Astrocyte of the spinal cord (primary cell): ENCODE data around the gene NEIL1.
A peak's percentile ranks its signal among the peaks of the same experiment; 100 is the strongest.
"Not testable (repeated sequence)": the region's sequence is repeated elsewhere in the genome, so short reads cannot be mapped to it uniquely, and the experiment has no call there.

Experiments
- DNase-seq: peaks from one replicate; pipeline ENCODE4 v3.0.0; 2011; ENCODE audit warnings: low read depth, low spot score
- H3K4me3 ChIP-seq: 2 replicates; pipeline ENCODE4 v1.5.1; 2011; ENCODE audit warnings: low read depth, mild to moderate bottlenecking, low read length, moderate library complexity
- in situ Hi-C: cut with HindIII; loops from 2 replicates; pipeline ENCODE4 v1.10.0; 2017; ENCODE audit warnings: low sequenced_read_pairs
- TF ChIP-seq, protein P1 (sequence below): IDR thresholded peaks from 2 replicates; pipeline ENCODE4 v1.5.1; 2012; ENCODE audit warnings: low read depth, mild to moderate bottlenecking, low read length, inconsistent platforms

Gene NEIL1

DNA sequence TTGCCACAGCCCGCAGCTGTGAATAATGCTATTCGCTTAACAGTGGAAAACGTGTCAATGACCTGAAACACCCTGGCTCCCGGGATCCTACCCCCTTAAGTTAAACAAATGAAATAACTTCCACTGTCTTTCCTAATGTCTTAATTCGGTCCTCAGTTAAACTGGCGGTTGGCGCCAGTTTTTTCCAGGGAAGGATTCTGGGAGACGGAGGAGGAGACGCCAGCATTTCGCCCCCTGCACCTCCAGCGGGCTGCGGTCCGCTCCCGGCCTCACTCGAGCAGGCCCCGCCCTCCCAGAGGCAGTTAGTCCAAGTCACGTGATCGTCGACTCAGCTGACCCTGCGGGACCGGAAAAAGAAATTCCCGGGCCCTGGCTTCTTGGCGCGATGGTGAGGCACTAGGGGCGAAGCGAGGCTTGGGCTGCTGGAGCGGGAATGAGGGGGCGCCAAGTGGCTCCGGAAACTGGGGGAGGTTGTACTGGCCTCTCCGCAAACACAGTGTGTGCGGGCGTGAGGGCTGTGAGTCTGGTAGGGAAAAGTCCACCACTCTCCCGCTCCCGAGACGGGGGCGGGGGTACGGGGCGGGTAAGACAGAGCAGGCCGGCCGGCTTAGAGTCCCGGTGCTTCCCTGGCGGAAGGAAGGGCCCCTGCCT is 11.0 kb upstream of the NEIL1 start, which contains the start of gene COMMD4:
Gene COMMD4, plus strand, starts transcription at position 359 of the 651 bp plus-strand sequence. Its CDS starts 27 bp downstream, at position 386.
- peak; percentile 93 for DNase-seq
- TF ChIP-seq, protein P1, sequence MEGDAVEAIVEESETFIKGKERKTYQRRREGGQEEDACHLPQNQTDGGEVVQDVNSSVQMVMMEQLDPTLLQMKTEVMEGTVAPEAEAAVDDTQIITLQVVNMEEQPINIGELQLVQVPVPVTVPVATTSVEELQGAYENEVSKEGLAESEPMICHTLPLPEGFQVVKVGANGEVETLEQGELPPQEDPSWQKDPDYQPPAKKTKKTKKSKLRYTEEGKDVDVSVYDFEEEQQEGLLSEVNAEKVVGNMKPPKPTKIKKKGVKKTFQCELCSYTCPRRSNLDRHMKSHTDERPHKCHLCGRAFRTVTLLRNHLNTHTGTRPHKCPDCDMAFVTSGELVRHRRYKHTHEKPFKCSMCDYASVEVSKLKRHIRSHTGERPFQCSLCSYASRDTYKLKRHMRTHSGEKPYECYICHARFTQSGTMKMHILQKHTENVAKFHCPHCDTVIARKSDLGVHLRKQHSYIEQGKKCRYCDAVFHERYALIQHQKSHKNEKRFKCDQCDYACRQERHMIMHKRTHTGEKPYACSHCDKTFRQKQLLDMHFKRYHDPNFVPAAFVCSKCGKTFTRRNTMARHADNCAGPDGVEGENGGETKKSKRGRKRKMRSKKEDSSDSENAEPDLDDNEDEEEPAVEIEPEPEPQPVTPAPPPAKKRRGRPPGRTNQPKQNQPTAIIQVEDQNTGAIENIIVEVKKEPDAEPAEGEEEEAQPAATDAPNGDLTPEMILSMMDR = no peak
- H3K4me3 ChIP-seq = peak within 1 kb of the TSS; percentile 86
- in situ Hi-C loops = no loop called here

DNA sequence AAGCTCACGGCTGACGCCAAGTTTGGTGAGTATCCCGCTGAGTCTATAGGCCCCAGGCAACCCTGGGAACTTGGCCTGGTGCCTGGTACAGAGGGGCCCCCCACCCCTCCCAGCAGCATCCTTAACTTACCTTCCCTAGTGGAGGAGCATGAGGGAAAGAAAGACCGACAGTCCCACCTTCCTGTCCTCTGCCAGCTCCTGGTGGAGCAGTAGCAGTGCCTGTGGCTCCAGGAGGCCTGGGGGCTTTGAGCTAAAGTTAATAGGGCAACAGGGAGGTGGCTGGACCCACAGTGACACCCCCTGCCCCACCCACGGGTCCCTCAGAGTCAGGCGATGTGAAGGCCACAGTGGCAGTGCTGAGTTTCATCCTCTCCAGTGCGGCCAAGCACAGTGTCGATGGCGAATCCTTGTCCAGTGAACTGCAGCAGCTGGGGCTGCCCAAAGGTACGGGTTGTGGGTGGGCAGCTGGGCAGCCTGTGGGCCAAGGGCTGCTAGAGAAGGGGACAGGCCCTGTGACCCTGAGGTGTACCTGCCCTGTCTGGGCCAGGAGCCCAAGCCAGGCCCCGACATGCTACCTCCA is 8.1 kb upstream of the NEIL1 start:
- no peak for DNase-seq
- TF ChIP-seq, protein P1 = no peak
- in situ Hi-C loops = no loop called here
- no peak overlapping the region for H3K4me3 ChIP-seq

DNA sequence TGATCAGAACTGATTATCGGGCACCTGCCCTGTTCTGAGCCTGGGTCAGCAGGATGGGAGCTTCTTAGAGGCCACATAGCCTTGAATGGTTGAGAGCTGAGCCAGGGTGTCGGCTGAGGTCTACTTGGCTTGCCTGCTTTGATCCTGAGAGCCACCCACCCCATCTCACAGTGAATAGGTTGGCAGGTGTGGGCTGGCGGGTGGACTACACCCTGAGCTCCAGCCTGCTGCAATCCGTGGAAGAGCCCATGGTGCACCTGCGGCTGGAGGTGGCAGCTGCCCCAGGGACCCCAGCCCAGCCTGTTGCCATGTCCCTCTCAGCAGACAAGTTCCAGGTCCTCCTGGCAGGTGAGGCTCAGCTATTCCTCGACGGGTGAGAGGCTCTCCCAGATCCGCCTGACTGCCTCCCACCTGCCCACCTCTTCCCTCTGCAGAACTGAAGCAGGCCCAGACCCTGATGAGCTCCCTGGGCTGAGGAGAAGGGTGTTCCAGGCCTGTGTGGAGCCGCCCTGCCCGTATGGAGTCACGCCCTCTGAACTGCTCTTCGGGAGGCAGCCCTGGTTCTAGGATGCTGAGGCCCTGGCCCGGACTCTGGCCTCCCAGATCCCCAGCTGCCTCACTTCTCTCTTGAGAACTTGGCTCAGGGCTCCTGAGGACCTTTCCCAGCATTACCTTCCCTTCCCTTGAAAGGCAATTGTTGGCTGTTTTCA is 7.2 kb upstream of the NEIL1 start:
- TF ChIP-seq, protein P1 = no peak
- H3K4me3 ChIP-seq = no peak overlapping the region
- DNase-seq = no peak
- in situ Hi-C loops = no loop called here

DNA sequence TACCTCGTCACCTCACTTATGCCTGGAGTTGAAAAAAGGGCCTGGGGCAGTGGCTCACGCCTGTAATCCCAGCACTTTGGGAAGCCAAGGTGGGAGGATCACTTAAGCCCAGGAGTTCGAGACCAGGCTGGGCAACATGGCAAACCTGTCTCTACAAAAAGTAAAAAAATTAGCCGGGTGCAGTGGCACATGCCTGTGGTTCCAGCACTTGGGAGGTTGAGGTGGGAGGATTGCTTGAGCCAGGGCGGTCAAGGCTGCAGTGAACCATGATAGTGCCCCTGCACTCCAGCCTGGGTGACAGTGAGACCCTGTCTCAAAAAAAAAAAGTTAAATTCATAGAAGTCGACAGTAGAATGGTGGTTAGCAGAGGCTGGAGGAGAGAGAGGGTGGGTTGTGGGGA is 4.6 kb upstream of the NEIL1 start:
- in situ Hi-C loops = no loop called here
- TF ChIP-seq, protein P1 = no peak
- no peak overlapping the region for H3K4me3 ChIP-seq
- DNase-seq = no peak

DNA sequence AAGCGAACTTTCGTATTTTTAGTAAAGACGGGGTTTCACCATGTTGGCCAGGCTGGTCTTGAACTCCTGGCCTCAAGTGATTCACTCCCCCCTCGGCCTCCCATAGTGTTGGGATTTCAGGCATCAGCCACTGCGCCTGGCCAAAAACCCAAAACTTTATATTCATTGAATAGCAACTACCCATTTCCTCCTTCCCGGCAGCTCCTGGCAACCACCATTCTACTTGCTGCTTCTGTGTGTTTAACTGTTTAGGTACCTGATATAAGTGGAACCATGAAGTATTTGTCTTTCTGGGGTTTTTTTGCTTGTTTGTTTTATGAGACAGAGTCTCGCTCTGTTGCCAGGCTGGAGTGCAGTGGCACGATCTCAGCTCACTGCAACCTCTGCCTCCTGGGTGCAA is 2.9 kb upstream of the NEIL1 start:
- DNase-seq, in situ Hi-C loops, H3K4me3 ChIP-seq: not testable (repeated sequence)

DNA sequence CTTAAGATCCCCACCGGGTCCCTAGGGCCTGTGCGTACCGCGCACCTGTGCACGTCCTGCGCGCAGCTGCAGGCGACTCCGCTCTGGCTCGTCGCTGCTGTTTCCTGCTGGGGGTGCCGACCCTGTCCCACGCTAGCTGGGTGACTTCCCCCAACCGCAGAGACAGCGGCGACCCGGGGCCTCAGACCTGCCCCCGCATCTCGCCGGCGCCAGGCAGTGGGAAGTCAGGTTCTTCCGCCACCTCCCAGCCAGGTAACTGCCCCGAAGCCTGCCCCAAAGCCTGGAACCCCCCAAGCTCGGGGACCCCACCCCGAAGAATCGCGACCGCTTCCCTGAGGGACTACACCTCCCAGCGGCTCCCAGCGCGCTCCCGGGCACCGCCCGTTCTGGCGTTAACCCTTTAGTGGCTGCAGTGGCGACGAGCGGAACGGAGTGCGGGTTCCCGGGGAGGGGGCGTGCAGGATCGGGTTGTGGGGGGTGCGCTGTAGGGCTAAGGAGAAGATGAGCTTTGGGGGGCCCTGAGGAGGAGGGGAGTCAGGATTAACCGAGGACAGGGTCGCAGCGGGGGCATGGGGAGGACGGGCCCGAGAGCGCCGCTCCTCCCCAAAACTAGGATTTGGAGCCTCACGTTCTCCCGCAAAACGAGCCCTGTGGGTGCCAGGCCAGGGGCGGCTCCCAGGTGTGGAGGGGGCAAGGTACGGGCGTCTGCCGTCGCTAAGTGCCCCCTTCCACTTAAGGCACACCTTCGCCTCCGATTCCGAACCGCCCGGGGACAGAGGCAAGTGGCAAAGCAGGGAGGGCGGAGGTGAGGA is 589 bp downstream of the NEIL1 start:
- H3K4me3 ChIP-seq = peak overlapping the region; percentile 70
- in situ Hi-C loops = no loop called here
- DNase-seq = no peak
- TF ChIP-seq, protein P1 = no peak
